Endothelial cell of umbilical vein (primary cell): ENCODE data around the gene DPYD. TPM values are rescaled to one million over a fixed set of nuclear protein-coding genes. Genes with fewer than 3 reads are reported as not detected.

Experiments
- BruUV-seq: library from RNA; stranded (reverse); fragments of 400-500 nt; replicated peaks from 2 replicates; lab custom pipeline; 2021; lab: Mats Ljungman, UMichigan
- CTCF ChIA-PET: fragments of 300-600, 350-600 bp; sonication (Branson Sonifier 250); formaldehyde crosslinking; loops from one replicate; lab custom pipeline; 2021; ENCODE audit warnings: antibody characterized with exemption, inconsistent platforms; lab: Charles Lee
- POLR2A ChIA-PET: fragments of 300-600, 350-600 bp; sonication (Branson Sonifier 250); formaldehyde crosslinking; loops from one replicate; lab custom pipeline; 2021; ENCODE audit warnings: antibody characterized with exemption, inconsistent platforms; lab: Charles Lee
- DNase-seq: peaks from one replicate; pipeline ENCODE4 v3.0.0-alpha.2; 2011; ENCODE audit warnings: low read depth, low spot score
- FAIRE-seq: peaks from 2 replicates; lab custom pipeline; 2011; peaks lifted over from hg19 to GRCh38; lab: Jason Lieb, UNC
- H2AFZ ChIP-seq: 2 replicates; pipeline ENCODE4 v1.6.0; 2012; ENCODE audit warnings: low read depth, low read length, control low read depth, inconsistent platforms
- H3K27ac ChIP-seq: 2 replicates; pipeline ENCODE4 v1.5.1; 2011; ENCODE audit warnings: low read depth, mild to moderate bottlenecking, control low read depth, low read length, moderate library complexity; ENCODE audit not compliant: insufficient read depth
- H3K27me3 ChIP-seq, 2 experiments: 2 replicates each; pipeline versions ENCODE4 v1.6.0 to v1.6.1; 2011; ENCODE audit warnings: low read length in 2 of 2, mixed read lengths in 1 of 2; ENCODE audit not compliant: control insufficient read depth in 2 of 2, insufficient read depth in 2 of 2
- H3K36me3 ChIP-seq, 2 experiments: 2 replicates in 1 of 2; 3 replicates in 1 of 2; pipeline ENCODE4 v1.5.1; 2011; ENCODE audit warnings: low read length in 2 of 2, mild to moderate bottlenecking in 1 of 2, moderate library complexity in 1 of 2; ENCODE audit not compliant: control insufficient read depth in 2 of 2, insufficient read depth in 2 of 2; ENCODE audit errors: extremely low read depth in 1 of 2
- H3K4me1 ChIP-seq: 3 replicates; pipeline ENCODE4 v1.5.1; 2011; ENCODE audit warnings: mild to moderate bottlenecking, low read length; ENCODE audit not compliant: control insufficient read depth, insufficient read depth; ENCODE audit errors: extremely low read depth
- H3K4me2 ChIP-seq: 2 replicates; pipeline ENCODE4 v1.6.1; 2011; ENCODE audit warnings: low read length, control low read depth, mixed read lengths; ENCODE audit not compliant: insufficient read depth
- H3K4me3 ChIP-seq, 3 experiments: fragments of 200-600 bp in 1 of 3; sonication (generic), shearing (Covaris generic) in 1 of 3; replicated peaks in 1 of 3; 2 replicates each; pipeline ENCODE4 v1.5.1; 2011 to 2016; ENCODE audit warnings: control low read depth in 3 of 3, low read length in 3 of 3, mild to moderate bottlenecking in 2 of 3, inconsistent platforms in 1 of 3, low read depth in 1 of 3, moderate library complexity in 1 of 3; ENCODE audit not compliant: insufficient read depth in 1 of 3
- H3K79me2 ChIP-seq: 2 replicates; pipeline ENCODE4 v1.6.0; 2012; ENCODE audit warnings: low read length, inconsistent platforms; ENCODE audit not compliant: control insufficient read depth, insufficient read depth
- H3K9ac ChIP-seq: replicated peaks from 2 replicates; pipeline ENCODE3; 2011; ENCODE audit warnings: low read length, control low read depth; ENCODE audit not compliant: insufficient read depth; ENCODE audit errors: extremely low read depth
- H3K9me1 ChIP-seq: replicated peaks from 3 replicates; pipeline ENCODE4 v1.6.0; 2011; ENCODE audit warnings: mild to moderate bottlenecking, low read length; ENCODE audit not compliant: control insufficient read depth, insufficient read depth; ENCODE audit errors: extremely low read depth
- H3K9me3 ChIP-seq: replicated peaks from 2 replicates; pipeline ENCODE4 v1.5.1; 2012; ENCODE audit warnings: low read length, inconsistent platforms; ENCODE audit not compliant: control insufficient read depth, insufficient read depth
- H4K20me1 ChIP-seq: replicated peaks from 2 replicates; pipeline ENCODE3; 2011; ENCODE audit warnings: mild to moderate bottlenecking, low read length; ENCODE audit not compliant: control insufficient read depth, insufficient read depth; ENCODE audit errors: extremely low read depth
- EZH2 ChIP-seq: IDR thresholded peaks from 2 replicates; pipeline ENCODE4 v1.6.1; 2012; ENCODE audit warnings: borderline replicate concordance, low read depth, mild to moderate bottlenecking, moderate library complexity, low read length, inconsistent platforms; ENCODE audit not compliant: severe bottlenecking
- FOS ChIP-seq: IDR thresholded peaks from 2 replicates; pipeline ENCODE4 v1.6.1; 2011; ENCODE audit warnings: mild to moderate bottlenecking, low read length, moderate library complexity, borderline replicate concordance; ENCODE audit not compliant: insufficient read depth
- GATA2 ChIP-seq: IDR thresholded peaks from 2 replicates; pipeline ENCODE4 v1.7.0; 2011; ENCODE audit warnings: low read depth, mild to moderate bottlenecking, moderate library complexity, mixed read lengths, low read length; ENCODE audit not compliant: insufficient read length, insufficient read depth
- JUN ChIP-seq: IDR thresholded peaks from 2 replicates; pipeline ENCODE4 v1.6.1; 2011; ENCODE audit warnings: borderline replicate concordance, low read depth; ENCODE audit not compliant: insufficient read length, insufficient read depth
- MYC ChIP-seq: IDR thresholded peaks from one replicate; pipeline ENCODE4 v1.6.1; 2011; ENCODE audit warnings: mild to moderate bottlenecking, low read depth, low read length
- POLR2A ChIP-seq: IDR thresholded peaks from 2 replicates; pipeline ENCODE4 v1.6.1; 2012; ENCODE audit warnings: low read depth, mild to moderate bottlenecking, control low read depth, low read length
- POLR2AphosphoS5 ChIP-seq: IDR thresholded peaks from 2 replicates; pipeline ENCODE4 v1.6.1; 2012; ENCODE audit warnings: low read depth, mild to moderate bottlenecking, control low read depth, low read length, moderate library complexity; ENCODE audit not compliant: insufficient read depth
- dilution Hi-C: fragments of 300-500 bp; cut with MboI; formaldehyde crosslinking; loops from one replicate; pipeline ENCODE4 v1.15.0; 2019; ENCODE audit warnings: low sequenced_read_pairs; ENCODE audit not compliant: extremely low pct_ligation_motif_present
- intact Hi-C: fragments of 100-400 bp; cut with micrococcal nuclease; formaldehyde crosslinking; loops from one replicate; pipeline ENCODE4 v1.10.0; 2022
- polyA plus RNA-seq, 4 experiments: library from polyadenylated mRNA; depleted of rRNA in 3 of 4; stranded (reverse) in 3 of 4; unstranded in 1 of 4; fragments of >200 nt; gene quantifications; 2 replicates each; pipeline versions ENCODE4 v1.2.1 to v1.2.3, GENCODE V29; 2011 to 2012; ENCODE audit warnings: missing spikeins in 1 of 4
- total RNA-seq: library from RNA; stranded (reverse); gene quantifications from 2 replicates; pipeline ENCODE4 v1.2.3, GENCODE V29; 2021
- TF ChIP-seq, protein P1 (sequence below): IDR thresholded peaks from 2 replicates; pipeline ENCODE4 v1.6.1; 2011; ENCODE audit not compliant: insufficient read depth, insufficient read length
- TF ChIP-seq, protein P2 (sequence below), 2 donors: IDR thresholded peaks; 1 replicate in 1 of 2; 2 replicates in 1 of 2; pipeline ENCODE4 v1.5.1; 2011; ENCODE audit warnings: low read length in 2 of 2, mild to moderate bottlenecking in 2 of 2, moderate library complexity in 2 of 2, control low read depth in 1 of 2, inconsistent platforms in 1 of 2, low read depth in 1 of 2; ENCODE audit not compliant: insufficient read depth in 1 of 2; ENCODE audit errors: extremely low read depth in 1 of 2

Gene DPYD
- total and polyA plus RNA-seq, 2 donors (not counting 3 experiments of a cell fraction or from before 2014, with no cell fraction given), result 4.6 to 15.1 TPM

DNA sequence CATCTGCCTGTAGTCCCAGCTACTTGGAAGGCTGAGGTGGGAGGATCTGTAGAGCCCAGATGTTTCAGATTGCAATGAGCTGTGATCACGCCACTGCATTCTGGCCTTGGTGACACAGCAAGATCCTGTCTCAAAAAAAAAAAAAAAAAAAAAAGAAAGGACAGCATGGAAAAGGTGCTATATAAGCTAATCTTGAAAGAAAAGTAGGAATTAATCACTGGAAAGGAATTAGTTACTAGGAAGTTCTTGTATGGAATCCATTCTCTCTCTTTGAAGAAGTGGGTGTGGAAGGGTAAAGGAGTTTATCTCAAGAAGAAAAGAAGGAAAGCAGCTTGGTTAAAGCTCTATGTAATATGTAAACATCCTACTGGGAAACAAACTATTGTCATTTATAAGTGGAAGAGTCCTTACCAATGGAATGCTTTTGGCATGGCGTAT is 339.2 kb downstream of the DPYD start:
- Histone ChIP-seq H3K4me1 (no peaks in the 10 kb centered on the region), H3K27ac (no peak overlapping the region), H3K9me3 (no peaks in the 10 kb centered on the region), H3K4me2 (no peak overlapping the region), H3K9ac (no peak overlapping the region), H3K9me1 (no peaks in the 10 kb centered on the region), H3K79me2 (no peaks in the 10 kb centered on the region), H4K20me1 (no peaks in the 10 kb centered on the region), H2AFZ (no peak overlapping the region), H3K4me3 (no peak overlapping the region), H3K36me3 (no peaks in the 10 kb centered on the region), H3K27me3 (no peaks in the 10 kb centered on the region)
- dilution Hi-C loops (no loop called here), intact Hi-C loops (no loop called here)
- BruUV-seq, result no TSS peak
- POLR2A ChIA-PET, result no interaction called here
- TF ChIP-seq JUN (no peak), POLR2A (no peak), GATA2 (no peak), MYC (no peak), EZH2 (no peak), POLR2AphosphoS5 (no peak), FOS (no peak)
- TF ChIP-seq, protein P1, sequence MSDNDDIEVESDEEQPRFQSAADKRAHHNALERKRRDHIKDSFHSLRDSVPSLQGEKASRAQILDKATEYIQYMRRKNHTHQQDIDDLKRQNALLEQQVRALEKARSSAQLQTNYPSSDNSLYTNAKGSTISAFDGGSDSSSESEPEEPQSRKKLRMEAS, result no peak
- TF ChIP-seq, protein P2, sequence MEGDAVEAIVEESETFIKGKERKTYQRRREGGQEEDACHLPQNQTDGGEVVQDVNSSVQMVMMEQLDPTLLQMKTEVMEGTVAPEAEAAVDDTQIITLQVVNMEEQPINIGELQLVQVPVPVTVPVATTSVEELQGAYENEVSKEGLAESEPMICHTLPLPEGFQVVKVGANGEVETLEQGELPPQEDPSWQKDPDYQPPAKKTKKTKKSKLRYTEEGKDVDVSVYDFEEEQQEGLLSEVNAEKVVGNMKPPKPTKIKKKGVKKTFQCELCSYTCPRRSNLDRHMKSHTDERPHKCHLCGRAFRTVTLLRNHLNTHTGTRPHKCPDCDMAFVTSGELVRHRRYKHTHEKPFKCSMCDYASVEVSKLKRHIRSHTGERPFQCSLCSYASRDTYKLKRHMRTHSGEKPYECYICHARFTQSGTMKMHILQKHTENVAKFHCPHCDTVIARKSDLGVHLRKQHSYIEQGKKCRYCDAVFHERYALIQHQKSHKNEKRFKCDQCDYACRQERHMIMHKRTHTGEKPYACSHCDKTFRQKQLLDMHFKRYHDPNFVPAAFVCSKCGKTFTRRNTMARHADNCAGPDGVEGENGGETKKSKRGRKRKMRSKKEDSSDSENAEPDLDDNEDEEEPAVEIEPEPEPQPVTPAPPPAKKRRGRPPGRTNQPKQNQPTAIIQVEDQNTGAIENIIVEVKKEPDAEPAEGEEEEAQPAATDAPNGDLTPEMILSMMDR (IDR thresholded peaks at IDR 0.05; ENCODE audit: extremely low read depth in 1 of 2, insufficient read depth in 1 of 2, low read depth in 1 of 2, low read length in 2 of 2), result no peak
- CTCF ChIA-PET, result interaction anchor here (0.6 to 1.1 kb wide), 6 partner anchors 9 to 850 kb away, joined by 3 to 5 read pairs (median 4); no protein-coding TSS in a partner anchor
- FAIRE-seq (no peak), DNase-seq (no peak)
